KOPT-K1 (cell line): Measurements from ENCODE around the gene ATF6.

ENCODE experiments used
- H3K27ac ChIP-seq: fragments of 200-600 bp; sonication (generic); 2 replicates; pipeline ENCODE4 v1.5.1; 2016; ENCODE audit warnings: antibody characterized with exemption, mild to moderate bottlenecking, low read depth, low read length; ENCODE audit not compliant: poor library complexity, severe bottlenecking
- H3K36me3 ChIP-seq: fragments of 200-600 bp; sonication (generic); 2 replicates; pipeline ENCODE4 v1.5.1; 2017; ENCODE audit warnings: antibody characterized with exemption, mild to moderate bottlenecking, low read length, moderate library complexity; ENCODE audit not compliant: insufficient read depth
- H3K9me3 ChIP-seq: fragments of 200-600 bp; sonication (generic); 2 replicates; pipeline ENCODE4 v1.5.1; 2017; ENCODE audit warnings: antibody characterized with exemption, low read length, mild to moderate bottlenecking; ENCODE audit not compliant: insufficient read depth, poor library complexity, severe bottlenecking

The ATF6 gene

DNA sequence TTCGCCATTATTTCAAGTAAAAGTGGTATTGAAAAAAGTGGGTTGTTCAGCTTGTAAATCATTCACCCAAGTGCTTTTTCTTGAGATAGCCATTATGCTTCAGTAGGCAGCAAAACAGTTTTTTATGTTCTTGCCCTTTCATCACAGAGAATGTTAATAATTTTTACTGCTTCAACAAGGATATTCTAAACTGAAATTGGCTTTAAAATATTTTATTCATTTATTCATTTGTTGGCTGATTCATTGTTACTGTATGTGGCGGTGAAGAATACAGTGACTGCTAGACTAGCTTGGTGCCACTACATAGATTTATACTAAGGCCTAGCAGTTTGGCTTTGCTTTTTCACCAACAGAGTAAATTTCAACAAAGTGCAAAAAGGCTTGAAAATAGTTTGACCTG is 136.1 kb downstream of the ATF6 start:
- no peaks in the 10 kb centered on the region for H3K36me3 ChIP-seq
- no peaks in the 10 kb centered on the region for H3K9me3 ChIP-seq
- H3K27ac ChIP-seq = no peak overlapping the region

DNA sequence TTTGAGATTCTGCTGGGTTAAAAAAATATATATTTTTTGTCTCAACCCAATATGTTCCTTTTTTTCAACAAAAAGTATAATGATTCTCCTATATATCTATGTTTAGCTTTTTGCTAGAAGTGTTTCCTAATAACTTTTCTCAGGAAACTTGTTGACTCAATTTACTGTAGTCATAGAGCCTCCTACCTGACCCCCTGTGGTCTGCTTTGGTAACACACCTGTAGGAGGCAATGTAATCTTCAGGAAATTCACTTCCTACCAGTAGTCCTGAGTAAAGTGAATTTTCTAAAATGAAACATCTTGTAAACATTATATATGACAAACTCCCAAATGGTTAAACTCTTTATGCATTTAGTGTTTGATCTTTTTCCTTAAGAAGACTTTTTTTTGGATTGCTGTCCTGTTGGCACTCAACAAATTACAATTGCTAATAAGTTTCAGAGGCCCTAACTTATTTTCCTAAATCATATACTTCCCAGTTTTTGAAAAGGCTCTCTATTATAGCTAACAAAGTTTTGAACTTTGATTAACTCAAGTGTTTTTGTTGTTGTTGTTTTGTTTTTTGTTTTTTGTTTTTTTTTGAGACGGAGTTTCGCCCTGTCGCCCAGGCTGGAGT is 139.3 kb downstream of the ATF6 start:
- H3K9me3 ChIP-seq = no peaks in the 10 kb centered on the region
- H3K36me3 ChIP-seq = no peaks in the 10 kb centered on the region
- no peak overlapping the region for H3K27ac ChIP-seq

DNA sequence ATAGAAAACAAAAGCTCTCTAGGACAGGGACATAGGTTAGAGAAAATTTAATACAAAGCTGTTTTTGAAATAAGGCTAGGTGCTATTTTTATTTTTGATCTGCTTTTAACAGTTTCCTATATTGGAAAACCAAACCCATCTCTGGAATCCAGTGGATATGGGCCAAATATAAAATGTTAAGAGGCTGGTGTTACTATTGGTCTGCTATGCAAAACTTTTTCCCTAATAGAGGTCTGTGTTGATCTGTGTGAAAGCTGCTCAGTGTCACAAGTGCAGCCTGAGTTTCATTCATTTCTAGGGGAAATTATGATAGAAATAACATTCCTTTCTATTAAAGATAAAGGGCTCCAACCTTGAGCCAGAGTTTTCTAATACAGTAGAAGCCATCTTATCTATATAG is 141.1 kb downstream of the ATF6 start:
- no peaks in the 10 kb centered on the region for H3K9me3 ChIP-seq
- H3K27ac ChIP-seq = no peak overlapping the region
- H3K36me3 ChIP-seq = peaks cover 4% of the 10 kb centered on the region; the same call in 1 of the 2 replicates

DNA sequence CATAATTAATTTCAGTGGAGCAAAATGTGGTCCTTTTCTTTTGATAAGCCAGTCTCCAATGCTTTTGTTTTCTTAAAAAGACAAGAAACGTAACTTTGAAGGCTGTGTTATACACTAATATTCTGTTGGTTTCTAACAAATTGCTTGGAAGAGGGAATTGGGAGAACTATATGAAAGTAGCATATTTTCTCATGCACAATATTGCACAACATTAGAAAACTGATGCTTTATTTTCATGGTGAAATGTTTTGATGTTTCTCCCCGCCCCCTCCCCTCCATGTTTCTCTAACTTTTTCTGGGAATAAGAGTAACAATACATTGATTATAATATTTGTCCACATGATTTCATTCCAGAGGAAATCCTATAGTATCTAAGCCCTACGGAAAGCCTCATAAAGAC is 142.1 kb downstream of the ATF6 start:
- Histone ChIP-seq H3K27ac (no peak overlapping the region), H3K9me3 (no peaks in the 10 kb centered on the region), H3K36me3 (peaks cover 14% of the 10 kb centered on the region)

DNA sequence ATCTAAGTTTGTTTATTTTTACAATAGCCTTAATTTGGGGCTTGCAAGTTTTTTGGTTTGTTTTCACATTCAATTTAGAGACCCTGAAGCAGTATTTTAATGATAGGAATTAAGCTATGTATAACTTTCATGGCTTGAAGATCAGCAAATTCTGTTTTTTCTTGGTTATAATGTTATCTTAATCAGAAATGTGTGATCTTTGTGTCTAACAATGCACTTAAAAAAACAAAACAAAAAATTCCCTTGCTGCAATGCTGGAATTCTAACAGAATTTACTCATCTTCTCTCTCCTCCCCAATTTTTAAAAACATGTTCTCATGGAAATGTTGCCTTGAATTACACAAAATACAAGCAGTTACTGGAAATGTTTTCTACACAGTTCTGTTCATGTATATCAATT is 144.5 kb downstream of the ATF6 start:
- Histone ChIP-seq H3K9me3 (no peaks in the 10 kb centered on the region), H3K27ac (no peak overlapping the region), H3K36me3 (peaks cover 38% of the 10 kb centered on the region)

DNA sequence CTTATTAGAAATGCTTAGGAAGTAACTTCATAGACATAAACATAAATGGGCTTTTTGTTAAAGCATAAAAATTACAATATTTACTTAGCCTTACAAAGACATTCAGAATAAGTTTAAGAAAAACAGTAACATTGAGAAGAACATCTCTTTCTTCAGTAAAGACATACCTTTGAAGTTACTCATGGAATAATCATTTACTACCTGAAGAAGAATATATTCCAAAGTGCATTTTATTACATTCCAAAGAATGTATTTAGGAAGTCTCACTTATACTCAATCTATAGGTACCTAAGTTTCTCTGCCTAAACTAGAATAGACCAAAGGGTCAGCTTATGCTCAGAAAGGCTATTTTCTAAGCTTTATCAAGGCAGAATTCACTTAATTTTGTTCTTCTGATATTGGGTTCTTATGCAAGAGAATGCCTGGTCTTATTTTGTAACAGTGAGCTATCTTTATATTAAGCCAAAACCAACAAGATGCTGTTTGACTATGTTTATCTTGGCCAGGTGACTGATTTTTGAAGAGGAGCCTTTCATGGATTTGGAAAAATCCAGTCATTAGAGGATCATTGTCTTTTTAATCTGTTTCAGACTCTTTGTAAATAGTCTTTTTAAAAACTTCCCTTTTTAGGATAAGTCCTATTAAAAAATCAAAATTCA is 147.5 kb downstream of the ATF6 start:
- no peaks in the 10 kb centered on the region for H3K9me3 ChIP-seq
- peaks cover 58% of the 10 kb centered on the region for H3K36me3 ChIP-seq
- H3K27ac ChIP-seq = no peak overlapping the region

DNA sequence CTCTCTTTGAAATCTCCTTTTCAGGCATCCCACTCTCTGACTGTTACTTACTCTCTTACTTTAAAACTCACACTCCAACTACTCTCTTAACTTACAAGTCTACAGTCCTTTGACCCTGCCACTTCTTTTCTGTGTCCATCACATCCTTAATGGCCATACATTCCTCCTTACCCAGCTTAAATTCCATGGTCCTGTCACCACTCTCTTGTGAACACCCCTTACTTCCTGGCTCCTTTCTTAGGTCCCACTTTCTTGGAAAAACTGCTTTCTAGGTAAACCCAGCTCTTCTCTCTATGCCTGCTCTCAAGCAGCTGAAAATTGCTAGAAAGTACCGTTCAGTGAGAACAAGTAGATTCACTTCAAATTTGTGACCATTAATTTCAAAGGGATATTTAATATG is 148.5 kb downstream of the ATF6 start:
- no peak overlapping the region for H3K27ac ChIP-seq
- H3K9me3 ChIP-seq = no peaks in the 10 kb centered on the region
- H3K36me3 ChIP-seq = peaks cover 58% of the 10 kb centered on the region

DNA sequence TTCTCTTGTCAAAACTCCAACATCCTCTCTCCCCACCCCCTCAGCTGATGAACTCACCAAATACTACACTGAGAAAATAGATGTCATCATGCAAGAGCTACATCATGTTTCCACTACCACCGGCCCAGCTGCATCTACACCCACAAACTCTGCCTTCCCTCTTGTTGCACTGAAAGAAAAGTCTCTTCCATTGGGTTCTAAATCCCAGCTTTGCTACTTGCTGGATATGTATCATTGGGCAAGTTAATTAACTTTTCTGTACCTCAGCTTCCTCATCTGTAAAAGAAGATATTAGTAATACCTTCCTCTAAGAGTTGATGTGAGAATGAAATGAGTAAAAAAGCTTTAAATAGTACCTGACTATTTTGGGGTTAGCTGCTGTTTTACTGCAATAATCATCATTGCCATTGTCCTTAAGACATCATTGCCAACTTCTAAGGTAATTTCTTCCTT is 149.0 kb downstream of the ATF6 start:
- no peak overlapping the region for H3K27ac ChIP-seq

DNA sequence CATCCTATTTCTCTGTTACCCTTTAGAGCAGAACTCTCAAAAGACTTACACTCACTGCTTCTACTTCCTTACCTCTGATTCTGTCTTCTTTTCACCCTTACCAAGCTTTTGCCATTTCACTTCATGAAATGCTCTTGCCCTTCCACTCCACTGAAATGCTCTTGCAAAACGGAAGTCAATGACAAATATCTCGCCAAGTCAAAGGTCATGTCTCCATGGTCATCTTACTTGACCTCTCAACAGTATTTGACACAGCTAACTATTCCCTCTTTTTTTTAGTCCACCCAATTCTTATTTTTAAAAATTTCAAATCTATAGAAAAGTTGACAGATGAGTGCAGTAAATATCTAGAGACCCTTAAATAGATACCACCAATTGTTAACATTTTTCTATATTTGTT is 149.9 kb downstream of the ATF6 start:
- Histone ChIP-seq H3K27ac (no peak overlapping the region), H3K36me3 (peaks cover 58% of the 10 kb centered on the region), H3K9me3 (no peaks in the 10 kb centered on the region)

More for the DNA sequence above, 149.0 kb downstream of the ATF6 start:
- H3K36me3 ChIP-seq = peaks cover 58% of the 10 kb centered on the region
- no peaks in the 10 kb centered on the region for H3K9me3 ChIP-seq

DNA sequence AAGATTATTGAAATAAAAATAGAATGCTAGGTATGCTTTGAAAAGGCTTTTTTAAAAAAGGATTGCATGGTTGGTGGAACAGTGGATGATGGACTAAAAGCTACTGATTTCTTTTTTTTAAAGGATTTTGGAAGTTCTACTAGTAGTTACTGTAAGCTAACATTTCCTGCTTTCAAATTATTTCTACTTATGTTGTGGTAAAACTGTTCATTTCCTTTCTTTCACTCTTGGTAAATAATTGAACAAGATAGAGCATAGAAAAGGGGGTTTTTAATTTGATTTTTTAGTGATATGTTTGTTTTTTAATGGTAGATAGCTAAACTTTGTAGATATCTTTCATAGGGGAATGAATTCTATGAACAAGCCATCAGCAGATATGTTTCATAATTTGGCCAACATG is 153.1 kb downstream of the ATF6 start:
- Histone ChIP-seq H3K27ac (peak overlapping the region; percentile 71), H3K9me3 (no peaks in the 10 kb centered on the region), H3K36me3 (peaks cover 52% of the 10 kb centered on the region)

DNA sequence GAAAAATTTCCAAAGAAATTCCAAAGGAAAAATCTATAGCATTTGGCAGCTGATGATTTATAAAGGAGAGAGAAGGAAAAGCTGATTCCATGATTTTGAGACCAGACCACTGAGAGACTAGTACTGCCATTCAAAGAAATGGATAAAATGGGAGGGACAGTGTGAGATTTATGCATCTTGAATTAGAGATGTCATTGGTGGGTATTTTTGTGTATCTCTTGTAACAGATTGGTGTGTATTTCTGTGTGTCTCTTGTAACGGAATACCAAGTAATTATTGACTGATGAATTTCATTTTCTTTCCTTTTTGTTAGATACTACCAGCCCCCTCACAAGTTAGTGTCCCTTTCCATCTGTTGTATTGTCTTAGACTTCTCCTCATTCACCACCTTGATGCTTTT is 155.4 kb downstream of the ATF6 start:
- Histone ChIP-seq H3K27ac (no peak overlapping the region), H3K9me3 (no peaks in the 10 kb centered on the region), H3K36me3 (peaks cover 38% of the 10 kb centered on the region)

DNA sequence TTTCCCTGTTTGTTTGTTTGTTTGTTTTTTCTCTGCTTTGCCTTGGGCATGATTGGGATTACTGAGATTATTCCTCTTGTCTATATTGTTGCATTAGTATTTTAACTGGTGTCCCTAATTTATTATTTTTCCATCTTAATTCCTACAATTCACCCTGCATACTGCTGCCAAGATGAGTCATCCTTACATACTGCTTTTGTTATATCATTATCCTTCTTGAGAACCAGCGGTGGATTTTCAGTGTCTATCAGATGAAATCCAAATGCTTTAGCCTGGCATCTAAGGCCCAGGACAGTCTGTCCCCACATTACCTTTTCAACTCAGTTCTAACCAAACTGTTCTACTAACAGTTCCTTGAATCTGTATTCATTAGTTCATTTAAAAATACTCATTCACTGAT is 155.9 kb downstream of the ATF6 start:
- Histone ChIP-seq H3K9me3 (no peaks in the 10 kb centered on the region), H3K27ac (no peak overlapping the region), H3K36me3 (peaks cover 39% of the 10 kb centered on the region; the same call in 1 of the 2 replicates)

DNA sequence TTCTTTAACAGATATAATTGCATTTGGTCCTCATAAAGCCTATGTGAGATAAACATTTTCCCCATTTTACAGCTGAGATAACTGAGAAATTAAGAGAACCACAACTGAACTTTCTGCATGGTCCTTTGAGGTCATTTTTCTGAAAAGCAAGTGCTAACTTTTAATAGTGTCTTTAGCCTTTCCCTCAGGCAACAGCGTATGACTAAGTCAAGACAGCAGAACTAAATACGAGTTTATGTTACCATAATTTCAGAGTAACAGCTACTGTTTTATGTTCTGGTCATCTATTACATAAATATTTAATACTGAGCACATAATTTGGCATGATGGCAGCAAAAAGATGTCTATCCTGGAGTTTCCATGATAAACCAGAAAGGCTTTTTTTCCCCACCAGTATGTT is 161.9 kb downstream of the ATF6 start:
- no peaks in the 10 kb centered on the region for H3K9me3 ChIP-seq
- no peak overlapping the region for H3K27ac ChIP-seq
- peaks cover 26% of the 10 kb centered on the region for H3K36me3 ChIP-seq

DNA sequence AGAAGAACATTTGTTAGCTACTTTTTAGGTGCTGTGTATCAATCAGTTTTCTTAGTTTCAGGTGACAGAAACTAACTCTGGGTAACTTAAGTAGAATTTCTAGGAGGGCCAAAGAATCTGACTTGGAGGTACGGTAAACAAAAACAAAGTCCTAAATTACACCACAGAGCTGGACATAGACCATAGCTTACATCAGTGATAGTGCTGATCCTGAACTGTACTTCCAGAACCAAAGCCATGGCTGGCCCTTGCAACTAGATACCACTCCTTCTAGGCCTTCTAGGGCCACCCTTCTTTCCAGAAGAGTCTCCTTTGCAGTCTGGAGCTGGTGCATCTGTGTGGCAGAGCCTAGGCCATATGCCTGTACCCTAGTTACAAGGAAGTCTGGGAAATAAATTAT is 163.0 kb downstream of the ATF6 start:
- Histone ChIP-seq H3K36me3 (peaks cover 22% of the 10 kb centered on the region), H3K9me3 (no peaks in the 10 kb centered on the region), H3K27ac (no peak overlapping the region)

DNA sequence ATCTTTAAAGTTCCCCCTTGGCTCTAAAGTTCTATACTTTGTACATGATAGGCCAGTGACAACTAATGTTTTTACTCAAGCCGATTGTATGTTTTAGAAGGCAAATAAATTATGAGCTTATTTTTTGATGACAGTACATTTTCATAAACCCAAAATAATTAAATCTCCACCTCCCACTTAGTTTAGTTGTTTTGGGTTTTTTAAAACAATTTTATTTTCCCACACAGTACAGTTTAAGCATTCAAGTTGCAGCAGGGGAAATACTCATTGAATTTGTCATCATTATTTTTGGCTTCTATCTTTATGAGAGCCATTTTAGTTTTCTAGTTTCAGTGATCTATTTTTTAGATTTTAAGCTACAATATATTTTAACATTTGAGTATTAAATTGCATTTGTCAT is 163.9 kb downstream of the ATF6 start:
- no peak overlapping the region for H3K27ac ChIP-seq
- H3K36me3 ChIP-seq = peaks cover 20% of the 10 kb centered on the region
- no peaks in the 10 kb centered on the region for H3K9me3 ChIP-seq

DNA sequence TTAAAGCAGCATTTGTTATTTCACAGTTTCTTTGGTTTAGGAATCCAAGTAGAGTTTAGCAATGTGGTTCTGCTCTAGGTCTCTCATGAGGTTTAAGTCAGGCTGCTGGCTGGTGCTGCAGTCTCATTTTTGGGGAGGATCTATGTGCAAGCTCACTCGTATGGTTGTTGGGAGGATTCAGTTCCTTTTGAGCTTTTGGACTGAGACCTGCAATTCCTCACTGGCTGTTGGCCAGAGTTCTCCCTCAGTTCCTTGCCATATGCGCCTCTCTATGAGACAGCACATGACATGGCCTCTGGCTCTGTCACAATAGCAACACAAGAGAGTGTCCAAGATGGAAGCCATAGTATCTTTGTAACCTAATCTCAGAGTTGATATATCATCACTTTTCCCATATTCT is 166.5 kb downstream of the ATF6 start:
- Histone ChIP-seq H3K9me3 (no peaks in the 10 kb centered on the region), H3K36me3 (peaks cover 16% of the 10 kb centered on the region), H3K27ac (peak overlapping the region; percentile 12)
